HepG2 (cell line): Measurements from ENCODE around the gene MAP3K3. TPM values are rescaled to one million over a fixed set of nuclear protein-coding genes. Genes with fewer than 3 reads are reported as not detected.

Source experiments
- DMTF1 ChIP-seq: sonication (generic); formaldehyde crosslinking; IDR thresholded peaks from 2 replicates; pipeline ENCODE4 v1.4.0; 2020; ENCODE audit warnings: mild to moderate bottlenecking, missing genetic modification reagents
- HNF4A ChIP-seq: sonication (generic); formaldehyde crosslinking; IDR thresholded peaks from 2 replicates; pipeline ENCODE4 v1.4.0; 2020; ENCODE audit warnings: missing genetic modification reagents
- HNRNPUL1 ChIP-seq: fragments of 200-400 bp; formaldehyde crosslinking; IDR thresholded peaks from 2 replicates; pipeline ENCODE4 v1.6.1; 2017; ENCODE audit warnings: low read depth, mild to moderate bottlenecking, low read length, moderate library complexity
- REXO4 ChIP-seq: sonication (generic); formaldehyde crosslinking; IDR thresholded peaks from 2 replicates; pipeline ENCODE4 v1.8.0; 2022; ENCODE audit warnings: missing genetic modification reagents, mild to moderate bottlenecking, borderline replicate concordance
- RFX3 ChIP-seq: IDR thresholded peaks from 2 replicates; pipeline ENCODE4 v1.6.1; 2016; ENCODE audit warnings: missing biosample characterization, missing genetic modification reagents
- SRSF9 ChIP-seq: fragments of 200-400 bp; formaldehyde crosslinking; IDR thresholded peaks from 2 replicates; pipeline ENCODE4 v1.6.1; 2018; ENCODE audit warnings: borderline replicate concordance, mild to moderate bottlenecking, low read depth, low read length; ENCODE audit not compliant: insufficient read depth, poor library complexity, severe bottlenecking
- SYNCRIP ChIP-seq: fragments of 200-400 bp; formaldehyde crosslinking; IDR thresholded peaks from 2 replicates; pipeline ENCODE4 v1.6.1; 2018; ENCODE audit warnings: mild to moderate bottlenecking, low read depth, low read length; ENCODE audit not compliant: insufficient read depth
- XRCC5 ChIP-seq: fragments of 200-400 bp; formaldehyde crosslinking; optimal IDR thresholded peaks from 2 replicates; pipeline ENCODE3; 2017; ENCODE audit warnings: mild to moderate bottlenecking, low read length
- ZNF142 ChIP-seq: sonication (generic); formaldehyde crosslinking; IDR thresholded peaks from 2 replicates; pipeline ENCODE4 v1.4.0; 2020; ENCODE audit warnings: missing genetic modification reagents
- ZNF256 ChIP-seq: sonication (generic); formaldehyde crosslinking; conservative IDR thresholded peaks from 2 replicates; pipeline ENCODE4 v1.4.0; 2020; ENCODE audit warnings: missing genetic modification reagents
- ZNF572 ChIP-seq: sonication (generic); formaldehyde crosslinking; IDR thresholded peaks from 2 replicates; pipeline ENCODE4 v1.5.1; 2020; ENCODE audit warnings: mild to moderate bottlenecking, missing genetic modification reagents
- ZNF616 ChIP-seq: sonication (generic); formaldehyde crosslinking; IDR thresholded peaks from 2 replicates; pipeline ENCODE4 v1.5.0; 2020; ENCODE audit warnings: low read depth, mild to moderate bottlenecking, missing genetic modification reagents
- ZNF710 ChIP-seq: sonication (generic); formaldehyde crosslinking; IDR thresholded peaks from 2 replicates; pipeline ENCODE4 v1.5.0; 2020; ENCODE audit warnings: mild to moderate bottlenecking, missing genetic modification reagents, borderline replicate concordance
- ZNF775 ChIP-seq: sonication (generic); formaldehyde crosslinking; IDR thresholded peaks from 2 replicates; pipeline ENCODE4 v1.4.0; 2020; ENCODE audit warnings: missing genetic modification reagents, mild to moderate bottlenecking, moderate library complexity, borderline replicate concordance
- ZNF776 ChIP-seq: sonication (generic); formaldehyde crosslinking; IDR thresholded peaks from 2 replicates; pipeline ENCODE4 v1.4.0; 2020; ENCODE audit warnings: mild to moderate bottlenecking, missing genetic modification reagents
- ZNF841 ChIP-seq: sonication (generic); formaldehyde crosslinking; IDR thresholded peaks from 2 replicates; pipeline ENCODE4 v1.8.1; 2023; ENCODE audit warnings: missing genetic modification reagents, borderline replicate concordance
- ZSCAN12 ChIP-seq: sonication (generic); formaldehyde crosslinking; IDR thresholded peaks from 2 replicates; pipeline ENCODE4 v1.9.0; 2021; ENCODE audit warnings: mild to moderate bottlenecking, missing genetic modification reagents
- ZSCAN20 ChIP-seq: sonication (generic); formaldehyde crosslinking; IDR thresholded peaks from 2 replicates; pipeline ENCODE4 v1.4.0; 2020; ENCODE audit warnings: missing genetic modification reagents, mild to moderate bottlenecking, borderline replicate concordance
- polyA plus RNA-seq, 8 experiments: library from polyadenylated mRNA; depleted of rRNA in 3 of 8; stranded (reverse) in 7 of 8; unstranded in 1 of 8; fragments of >200 nt; fragmentation: Illumina TruSeq in 4 of 8; extraction: Trizol in 4 of 8; gene quantifications; 2 replicates each; pipeline versions ENCODE4 v1.2.1 to v1.2.3, GENCODE V29; 2011 to 2016; ENCODE audit warnings: low read depth in 4 of 8, missing spikeins in 1 of 8, mixed read lengths in 1 of 8; ENCODE audit not compliant: insufficient read depth in 1 of 8
- total RNA-seq, 5 experiments: library from RNA; depleted of rRNA; stranded (reverse); fragments of >200 nt; fragmentation: Illumina TruSeq; extraction: Trizol; gene quantifications; 2 replicates each; pipeline ENCODE4 v1.2.3, GENCODE V29; 2016; ENCODE audit warnings: low read depth in 1 of 5

The MAP3K3 gene
- total and polyA plus RNA-seq, 2 of the 13 experiments (the other 11 are each of a cell fraction or from before 2014, with no cell fraction given): 17.7 to 21.8 TPM

- peak; percentile 44; the same call in 1 of the 2 replicates for TF ChIP-seq ZNF142 (CRISPR knock-in tag)
- TF ChIP-seq ZNF775 (CRISPR knock-in tag): no peak
- TF ChIP-seq ZNF776 (CRISPR knock-in tag): peak; percentile 72; the same call in 1 of the 2 replicates
- no peak for TF ChIP-seq HNRNPUL1
- TF ChIP-seq ZNF710: no peak
- TF ChIP-seq ZNF616 (CRISPR knock-in tag): no peak; the same call in 1 of the 2 replicates
- TF ChIP-seq ZSCAN12 (CRISPR knock-in tag): peak; percentile 76; the same call in 1 of the 2 replicates
- no peak for TF ChIP-seq ZNF256 (CRISPR knock-in tag)
- TF ChIP-seq HNF4A: no peak
- TF ChIP-seq ZNF572 (CRISPR knock-in tag): no peak
- no peak for TF ChIP-seq RFX3 (CRISPR knock-in tag)
- TF ChIP-seq ZSCAN20 (CRISPR knock-in tag): 0 out of 2 replicates have a peak, but pooled peaks have one; percentile 30
- TF ChIP-seq SYNCRIP: no peak
- no peak for TF ChIP-seq ZNF841 (CRISPR knock-in tag)
- TF ChIP-seq REXO4: no peak
- no peak for TF ChIP-seq DMTF1 (CRISPR knock-in tag)
- TF ChIP-seq SRSF9: no peak
- TF ChIP-seq XRCC5: peak; percentile 76
Observed at GRCh38 chr17:63622574-63623390, 565 bp downstream of the MAP3K3 start (continued).
